Activated naive CD4-positive, alpha-beta T cell treated with anti-CD3 and anti-CD28 coated beads, Interleukin-2, amount 50 U/mL, for 16 hours (primary cell): ENCODE data around the gene LRP1B.
"Not testable (repeated sequence)": the region's sequence is repeated elsewhere in the genome, so short reads cannot be mapped to it uniquely, and the experiment has no call there.

Experiments
- DNase-seq: peaks from one replicate; pipeline ENCODE4 v3.0.0-alpha.2; 2020

LRP1B gene

DNA sequence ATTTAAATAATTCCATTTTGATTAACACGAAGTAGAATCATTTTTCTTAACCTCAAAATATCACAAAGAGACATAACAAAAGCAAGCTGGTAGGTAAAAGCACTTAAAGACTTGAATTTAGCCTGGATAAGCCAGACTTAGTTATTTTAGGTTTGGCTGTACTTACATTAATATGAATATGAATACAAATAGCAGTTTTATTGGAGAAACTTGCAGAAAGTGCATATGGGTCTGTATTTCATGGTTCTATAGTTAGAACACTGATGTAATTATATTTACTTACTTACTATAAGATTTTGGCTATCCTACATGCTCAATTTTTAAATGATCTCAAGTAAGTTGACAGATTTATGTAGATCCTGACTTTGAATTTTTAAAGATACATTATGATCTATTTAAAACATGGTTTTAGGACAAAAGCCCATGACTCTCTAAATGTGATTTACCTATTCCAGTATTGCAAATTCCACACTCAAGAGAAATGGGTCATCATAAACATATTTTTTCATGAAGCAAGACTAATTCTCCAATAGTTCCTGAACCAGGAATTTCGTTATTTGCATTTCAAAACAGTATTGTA lies 1775.2 kb downstream of the LRP1B start:
- DNase-seq, result no peak

GRCh38 chr2:140354544-140354943 lies 1776.3 kb downstream of the LRP1B start:
- DNase-seq, result no peak

DNA sequence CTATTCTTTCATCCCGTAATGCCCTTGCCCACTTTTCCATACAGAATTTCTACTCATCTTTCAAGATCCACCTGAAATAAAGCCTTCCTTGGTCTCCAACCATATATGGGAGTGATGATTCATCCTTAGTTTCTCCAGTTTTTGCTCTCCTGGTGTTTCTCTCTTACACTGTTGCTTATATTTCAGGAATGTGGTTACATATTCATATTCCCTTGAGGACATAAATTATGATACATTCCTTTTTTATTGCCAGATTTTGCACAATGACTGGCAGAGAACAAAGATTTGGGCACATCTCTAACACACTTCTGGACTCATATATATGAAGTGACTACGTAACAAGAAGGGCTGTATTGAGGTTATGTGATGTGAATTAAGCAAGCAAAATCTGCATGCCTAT lies 1777.3 kb downstream of the LRP1B start:
- no peak for DNase-seq

- no peak for DNase-seq
Observed at GRCh38 chr2:140351692-140352091, 1779.1 kb downstream of the LRP1B start.

DNA sequence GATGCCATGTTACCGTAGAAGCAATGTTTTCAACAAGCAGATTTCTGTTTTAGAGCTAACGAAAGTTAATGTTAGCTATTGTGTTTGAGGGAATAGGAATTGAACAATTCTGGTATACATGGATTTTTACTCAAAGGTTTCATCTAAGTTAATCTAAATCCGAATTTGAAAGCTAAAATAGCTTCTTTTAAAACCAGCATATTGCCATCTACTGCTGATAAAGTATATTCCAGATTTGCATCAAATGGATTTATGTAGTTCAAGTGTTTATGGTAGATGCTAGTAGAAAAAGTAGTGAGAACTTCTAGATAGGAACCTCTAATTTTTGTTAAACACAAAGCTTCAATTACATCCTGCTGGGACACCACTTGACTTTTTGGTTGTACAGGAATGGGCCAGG lies 1781.1 kb downstream of the LRP1B start:
- no peak for DNase-seq

- DNase-seq, result no peak
Observed at GRCh38 chr2:140348826-140349225, 1782.0 kb downstream of the LRP1B start.

GRCh38 chr2:140344838-140345237 lies 1786.0 kb downstream of the LRP1B start:
- no peak for DNase-seq

DNA sequence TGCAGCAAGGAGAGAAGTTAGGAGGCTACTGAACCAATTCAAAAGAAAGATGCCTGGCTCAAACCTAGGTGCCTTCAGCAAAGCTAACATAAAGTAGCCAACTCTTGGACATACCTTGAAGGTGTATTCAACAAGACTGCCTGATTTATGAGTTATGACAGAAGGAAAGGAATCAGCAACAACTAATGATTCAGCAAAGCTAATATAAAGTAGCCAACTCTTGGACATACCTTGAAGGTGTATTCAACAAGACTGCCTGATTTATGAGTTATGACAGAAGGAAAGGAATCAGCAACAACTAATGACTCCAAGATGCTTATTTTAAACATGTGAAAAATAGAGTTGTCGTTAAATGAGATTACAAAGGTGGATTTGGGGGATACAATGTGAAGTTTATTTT lies 1786.5 kb downstream of the LRP1B start:
- DNase-seq, result not testable (repeated sequence)

DNA sequence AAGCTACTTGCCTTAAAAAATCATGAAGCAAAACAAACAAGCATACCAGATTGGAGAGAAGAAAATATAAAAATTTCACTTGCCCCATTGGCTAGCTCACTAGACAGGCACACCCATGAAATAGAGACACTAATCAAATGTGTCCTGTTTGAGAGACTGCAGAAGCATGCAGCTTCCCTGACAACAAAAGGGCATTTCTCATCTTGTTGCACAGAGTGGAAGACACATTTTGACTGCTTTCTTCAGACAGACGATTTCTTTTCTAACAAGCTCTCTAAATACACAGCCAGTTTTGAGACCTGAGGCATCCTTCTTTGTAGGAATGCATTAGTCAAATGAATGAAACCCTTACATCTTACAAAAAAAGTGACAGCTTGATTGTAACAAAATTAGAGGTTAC lies 1792.0 kb downstream of the LRP1B start:
- DNase-seq, result no peak

GRCh38 chr2:140337061-140337460 lies 1793.8 kb downstream of the LRP1B start:
- DNase-seq, result no peak

DNA sequence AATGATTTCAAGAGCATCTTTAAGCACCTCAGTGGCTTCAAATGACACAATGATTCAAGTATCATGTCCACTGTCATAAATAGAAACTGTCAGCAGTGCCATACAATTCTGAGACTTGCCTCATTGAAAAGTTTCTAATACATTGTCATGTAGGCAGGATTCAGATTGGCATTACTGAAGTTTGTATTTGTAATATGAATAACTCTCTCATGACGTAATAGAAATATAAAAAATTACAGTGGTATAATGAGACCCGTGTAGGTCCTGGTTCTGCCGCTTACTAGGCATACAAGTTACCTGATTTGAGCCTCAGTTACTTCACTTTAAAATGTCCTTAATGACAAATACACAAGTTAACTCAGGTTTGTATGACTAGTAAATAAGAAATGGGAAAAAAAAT lies 1814.5 kb downstream of the LRP1B start:
- DNase-seq, result no peak

DNA sequence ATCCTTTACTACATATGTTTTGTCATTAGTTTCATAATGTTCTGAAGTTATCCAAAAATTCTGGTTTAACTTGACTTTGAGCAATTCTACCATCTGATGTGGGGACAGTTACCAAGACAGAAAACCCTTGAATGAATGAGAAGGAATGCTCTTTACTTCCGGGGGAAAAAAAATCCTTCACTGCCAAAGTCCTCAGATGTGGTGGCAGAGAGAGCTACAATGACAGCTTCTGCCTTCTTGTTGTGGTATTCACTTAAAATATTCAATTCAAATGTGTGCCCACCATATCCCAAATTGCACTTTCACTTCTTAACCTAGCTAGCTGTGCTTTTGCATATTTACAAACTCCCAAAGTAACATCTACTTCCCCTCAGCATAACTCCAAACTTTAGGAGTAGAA lies 1818.9 kb downstream of the LRP1B start:
- no peak for DNase-seq

- DNase-seq, result no peak
Observed at GRCh38 chr2:140308706-140309105, 1822.1 kb downstream of the LRP1B start.

DNA sequence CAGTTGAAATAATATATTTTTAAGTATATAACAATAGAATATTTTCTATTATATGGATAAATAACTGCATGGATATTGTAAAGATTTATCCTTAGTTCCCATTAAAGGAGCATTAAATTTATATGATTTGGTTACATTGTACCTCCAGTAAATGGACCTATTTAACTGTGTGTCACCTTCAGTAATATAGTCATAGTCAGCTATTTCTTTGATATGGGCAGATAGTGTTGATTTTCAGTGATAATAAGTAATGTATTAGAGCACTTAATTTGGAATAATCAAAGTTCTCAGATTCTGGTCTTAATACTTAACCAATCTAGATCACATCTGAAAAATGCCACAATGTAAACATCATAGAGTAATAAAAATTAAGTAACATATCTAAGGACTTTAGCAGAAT lies 1823.3 kb downstream of the LRP1B start:
- DNase-seq, result no peak

DNA sequence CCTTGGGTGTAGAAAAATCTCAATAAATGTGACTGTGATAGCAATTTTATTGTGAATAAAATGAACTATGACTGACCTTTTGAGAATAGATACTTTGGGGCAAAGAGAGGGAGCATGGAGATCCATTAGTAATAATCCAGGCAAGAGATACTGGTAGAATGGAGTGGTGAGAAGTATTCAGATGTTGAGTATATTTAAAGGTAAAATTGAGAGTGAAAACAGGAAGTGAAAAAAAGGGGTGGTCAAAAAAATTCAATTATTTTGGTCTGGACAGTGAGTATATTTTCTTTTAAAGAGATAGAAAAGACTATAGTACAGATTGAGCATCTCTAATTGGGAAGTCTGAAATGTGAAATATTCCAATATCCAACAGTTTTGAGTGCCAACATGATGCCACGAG lies 1835.0 kb downstream of the LRP1B start:
- DNase-seq, result no peak

DNA sequence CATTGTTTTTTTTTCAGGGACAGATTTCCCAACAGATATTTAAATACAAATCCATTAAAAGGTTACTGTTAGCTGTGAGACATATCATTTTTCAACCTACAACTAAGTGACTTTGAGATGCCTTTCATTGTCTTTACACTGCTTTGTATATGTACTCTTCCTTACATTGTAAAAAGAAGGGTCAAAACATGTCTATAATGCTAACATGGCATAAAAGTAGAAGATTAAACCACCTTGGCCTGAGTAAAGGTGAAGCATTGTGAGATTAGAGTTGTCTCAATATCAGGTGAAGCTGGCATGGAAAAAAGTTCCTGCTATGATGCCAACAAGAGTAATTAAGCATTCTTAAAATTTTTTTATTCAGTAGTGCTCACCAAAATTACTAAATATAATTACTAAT lies 1842.1 kb downstream of the LRP1B start:
- no peak for DNase-seq

DNA sequence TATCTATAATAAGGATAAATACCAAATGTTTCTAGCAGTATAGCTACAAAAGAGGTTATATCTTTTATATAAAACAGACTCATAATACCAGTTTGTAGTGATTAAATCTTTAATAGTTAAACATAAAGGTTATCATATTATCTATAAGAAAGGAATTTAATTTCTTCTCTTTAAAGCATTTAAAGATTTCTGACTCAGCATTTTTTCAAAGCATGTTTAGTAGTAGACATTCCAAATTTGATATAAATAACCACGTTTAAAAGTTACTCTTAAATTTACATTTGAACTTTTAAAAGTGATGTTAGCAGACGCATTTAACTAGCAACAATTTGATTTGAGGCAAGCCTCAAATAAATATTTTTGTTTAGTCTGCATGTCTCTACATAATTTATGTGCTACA lies 1842.6 kb downstream of the LRP1B start:
- no peak for DNase-seq

DNA sequence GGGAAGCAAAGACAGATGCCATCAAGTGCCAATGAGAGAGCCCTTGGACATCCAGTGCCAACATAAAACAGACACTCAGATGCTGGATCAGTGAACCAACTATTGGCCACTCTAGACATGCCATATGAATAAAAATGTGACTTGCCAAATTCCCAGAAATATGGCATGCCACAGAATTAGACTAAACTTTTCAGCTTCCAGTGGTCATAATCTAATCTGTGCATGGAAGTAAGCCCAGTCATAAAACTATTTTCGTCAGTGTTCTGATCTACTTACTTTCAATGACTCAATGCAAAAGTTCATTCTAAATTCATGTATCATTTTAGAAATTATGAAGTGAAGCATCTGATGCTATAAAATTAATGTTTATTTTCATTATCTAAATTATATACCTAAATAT lies 1844.4 kb downstream of the LRP1B start:
- DNase-seq, result no peak

DNA sequence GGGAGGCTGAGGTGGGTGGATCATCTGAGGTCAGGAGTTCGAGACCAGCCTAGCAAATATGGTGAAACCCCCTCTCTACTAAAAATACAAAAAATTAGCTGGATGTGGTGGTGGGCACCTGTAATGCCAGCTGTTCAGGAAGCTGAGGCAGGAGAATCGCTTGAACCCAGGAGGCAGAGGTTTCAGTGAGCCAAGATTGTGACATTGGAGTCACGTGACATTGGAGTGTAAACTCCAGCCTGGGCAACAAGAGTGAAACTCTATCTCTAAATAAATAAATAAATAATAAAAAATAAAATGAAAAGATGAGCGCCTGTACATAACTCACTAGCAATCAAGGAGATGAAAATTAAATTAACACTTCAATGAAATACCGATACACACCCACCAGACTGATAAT lies 1853.5 kb downstream of the LRP1B start:
- DNase-seq, result not testable (repeated sequence)

DNA sequence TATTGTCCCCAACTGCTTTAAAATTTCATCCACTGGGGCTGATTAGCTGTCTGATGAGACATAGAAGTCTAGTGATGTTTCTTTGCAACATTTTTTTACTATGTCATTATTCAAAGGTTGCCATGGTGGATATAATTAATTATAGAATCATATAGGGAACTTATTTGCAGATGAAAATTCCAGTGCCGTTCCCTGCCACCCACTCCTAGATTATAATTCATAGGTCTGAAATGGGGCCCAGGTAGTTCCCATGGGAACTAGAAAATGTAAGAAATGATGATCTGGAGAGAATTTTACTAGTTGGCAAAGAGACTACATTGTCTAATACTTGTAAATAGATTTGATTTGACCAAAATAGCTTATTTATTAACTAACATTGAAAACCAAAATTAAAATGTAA lies 1854.2 kb downstream of the LRP1B start:
- DNase-seq, result no peak

GRCh38 chr2:140275427-140275826 lies 1855.4 kb downstream of the LRP1B start:
- DNase-seq, result no peak

GRCh38 chr2:140274891-140275290 lies 1855.9 kb downstream of the LRP1B start:
- DNase-seq, result no peak

DNA sequence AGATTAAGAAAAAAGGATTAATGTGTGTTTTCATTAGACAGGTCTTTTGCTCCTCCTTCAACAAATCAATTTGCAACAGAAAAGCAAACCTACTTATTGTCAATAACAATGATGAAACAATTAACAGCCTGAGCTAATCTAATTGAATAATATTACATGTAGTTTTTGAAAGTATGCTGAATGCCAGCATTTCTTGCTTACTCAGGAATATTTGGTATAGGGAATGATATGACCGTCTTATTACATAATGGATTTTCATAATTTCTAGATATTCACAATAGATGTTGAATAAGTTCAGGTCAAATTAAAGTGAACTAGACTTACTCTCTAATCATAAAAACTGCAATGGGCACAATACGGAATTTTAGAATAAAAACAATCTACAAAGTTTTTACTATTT lies 1856.9 kb downstream of the LRP1B start:
- no peak for DNase-seq

- no peak for DNase-seq
Observed at GRCh38 chr2:140273408-140273807, 1857.4 kb downstream of the LRP1B start.

- no peak for DNase-seq
Observed at GRCh38 chr2:140270224-140270623, 1860.6 kb downstream of the LRP1B start.

DNA sequence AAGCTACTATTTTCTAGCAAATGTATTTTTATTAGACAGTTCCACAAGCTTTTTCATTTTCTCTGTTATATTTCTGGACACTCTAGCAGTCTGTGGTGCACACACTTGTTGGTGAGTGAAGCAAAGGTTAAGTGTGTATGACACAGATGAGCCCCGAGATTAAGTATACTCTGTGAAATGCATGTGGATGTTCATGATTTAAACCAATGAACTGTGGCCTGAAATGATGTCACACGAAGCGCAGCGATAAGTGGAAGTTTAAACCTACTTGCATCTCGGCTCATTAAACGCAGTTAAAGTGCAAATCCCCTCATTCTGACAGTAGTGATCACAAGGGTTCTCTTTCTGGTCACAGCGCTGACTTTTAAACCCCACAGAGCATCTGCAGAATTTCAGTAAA lies 1861.8 kb downstream of the LRP1B start:
- DNase-seq, result no peak
